GM21723 (cell line): Measurements from ENCODE around the gene GPR22.

ENCODE experiments used
- ATAC-seq: cut with Tn5 transposase; IDR thresholded peaks from one replicate; pipeline ENCODE4 v1.9.1; 2021; ENCODE audit warnings: mild to moderate bottlenecking, moderate library complexity; ENCODE audit not compliant: unreplicated experiment

The GPR22 gene, protein sequence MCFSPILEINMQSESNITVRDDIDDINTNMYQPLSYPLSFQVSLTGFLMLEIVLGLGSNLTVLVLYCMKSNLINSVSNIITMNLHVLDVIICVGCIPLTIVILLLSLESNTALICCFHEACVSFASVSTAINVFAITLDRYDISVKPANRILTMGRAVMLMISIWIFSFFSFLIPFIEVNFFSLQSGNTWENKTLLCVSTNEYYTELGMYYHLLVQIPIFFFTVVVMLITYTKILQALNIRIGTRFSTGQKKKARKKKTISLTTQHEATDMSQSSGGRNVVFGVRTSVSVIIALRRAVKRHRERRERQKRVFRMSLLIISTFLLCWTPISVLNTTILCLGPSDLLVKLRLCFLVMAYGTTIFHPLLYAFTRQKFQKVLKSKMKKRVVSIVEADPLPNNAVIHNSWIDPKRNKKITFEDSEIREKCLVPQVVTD

DNA sequence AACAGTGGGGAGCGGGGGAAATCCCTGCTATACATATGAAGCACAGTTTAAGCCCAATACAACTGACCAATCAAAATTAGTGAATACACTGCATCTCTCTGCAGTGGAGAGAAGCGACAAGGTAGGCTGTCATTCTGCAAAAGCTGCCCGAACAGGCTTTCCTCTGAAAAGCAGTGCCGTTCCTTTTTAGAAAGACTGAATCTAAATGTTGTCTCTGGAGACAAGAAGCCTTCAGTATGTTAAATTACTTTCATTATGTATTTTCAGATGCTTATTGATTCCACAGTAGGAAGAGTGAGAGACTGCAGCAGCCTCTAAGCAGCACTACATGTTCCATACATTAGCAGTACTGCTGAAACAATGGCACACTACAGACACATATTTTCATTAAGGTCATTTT lies at the start of gene GPR22:
Gene GPR22, plus strand, starts transcription at position 129 of the 400 bp plus-strand sequence. CDS start 4,004 bp downstream, outside the sequence.
- no peak for ATAC-seq

DNA sequence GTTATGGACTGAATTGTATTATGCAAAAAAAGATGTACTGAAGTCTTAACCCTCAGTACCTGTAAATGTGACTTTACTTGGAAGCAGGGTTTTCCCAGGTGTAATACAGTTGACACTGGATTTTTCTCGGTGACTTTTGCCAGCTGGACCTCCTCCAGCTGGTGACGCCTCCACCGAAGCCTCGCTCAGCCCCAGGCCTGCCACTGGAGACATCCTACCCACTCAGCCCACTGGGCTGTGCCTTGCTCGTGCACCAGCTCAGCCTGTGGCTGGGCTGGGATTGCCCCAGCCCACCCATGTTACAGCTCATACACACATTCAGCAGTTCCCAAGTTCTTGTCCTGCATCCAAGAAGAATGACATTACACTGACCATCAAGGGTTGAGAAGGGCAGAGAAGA lies 42.4 kb upstream of the GPR22 start:
- ATAC-seq, result no peak

DNA sequence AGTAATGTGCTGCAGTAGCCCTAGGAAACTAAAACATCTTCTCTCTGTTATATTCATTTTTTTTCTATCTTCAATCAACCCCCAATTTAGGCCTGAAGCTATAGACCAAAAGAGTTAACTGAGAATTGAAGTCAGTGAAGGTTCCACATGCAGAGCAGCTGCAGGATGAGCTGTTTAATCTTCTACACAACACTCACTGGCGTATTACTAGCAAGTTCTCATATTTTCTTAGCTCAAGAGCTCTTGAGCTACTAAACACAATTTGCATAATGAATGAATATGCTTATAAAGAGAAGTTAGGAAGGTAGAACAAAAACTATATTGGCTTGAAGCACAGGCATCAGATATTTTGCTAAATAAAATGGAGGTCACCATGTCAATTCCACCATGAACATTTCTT lies 41.2 kb upstream of the GPR22 start:
- ATAC-seq, result no peak

DNA sequence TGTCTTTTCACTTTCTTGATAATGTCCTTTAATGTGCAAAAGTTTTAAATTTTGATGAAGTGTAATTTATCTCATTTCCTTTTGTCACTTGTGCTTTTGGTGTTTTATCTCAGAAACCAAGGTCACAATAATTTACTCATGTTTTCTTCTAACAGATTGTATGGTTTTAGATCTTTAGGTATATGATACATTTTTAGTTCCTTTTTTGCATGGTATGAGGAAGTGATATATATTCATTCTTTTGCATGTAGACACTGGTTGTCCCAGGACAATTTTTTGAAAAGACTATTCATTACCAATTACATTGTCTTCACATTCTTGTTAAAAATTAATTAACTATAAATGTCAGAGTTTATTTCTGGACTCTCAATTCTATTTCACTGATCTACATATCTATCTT lies 39.8 kb upstream of the GPR22 start:
- ATAC-seq, result no peak

DNA sequence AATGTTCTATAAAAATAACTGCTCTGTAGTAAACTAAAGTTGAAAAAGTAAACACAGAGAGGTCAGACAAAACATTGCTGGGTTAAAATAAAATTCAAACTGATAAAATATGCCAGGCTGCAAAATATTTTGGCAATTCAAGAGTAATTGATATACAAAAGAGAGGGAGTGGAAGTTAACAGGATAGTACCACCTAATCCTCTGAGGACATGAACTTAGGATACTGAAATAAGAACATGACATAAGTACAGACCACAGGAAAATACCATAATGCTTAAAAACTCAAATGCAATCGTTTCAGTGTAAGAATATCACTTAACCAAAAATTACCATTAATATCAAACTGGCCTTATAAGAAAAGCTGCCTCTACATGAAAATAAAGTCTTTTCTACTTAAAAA lies 37.6 kb upstream of the GPR22 start:
- ATAC-seq, result no peak

DNA sequence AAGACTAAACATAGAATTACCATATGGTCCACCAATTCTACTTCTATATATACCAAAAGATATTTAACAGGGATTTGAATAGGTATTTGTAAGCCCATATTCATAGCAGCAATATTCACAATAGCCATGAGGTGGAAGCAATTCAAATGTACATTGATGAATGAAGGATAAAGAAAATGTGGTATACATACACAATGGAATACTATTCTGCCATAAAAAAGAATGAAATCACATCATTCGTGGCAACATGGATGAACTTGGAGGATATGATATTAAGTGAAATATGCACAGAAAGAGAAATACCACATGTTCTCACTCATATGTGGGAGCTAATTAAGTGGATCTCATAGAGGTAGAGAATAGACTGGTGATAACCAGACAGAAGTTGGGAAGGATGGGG lies 34.1 kb upstream of the GPR22 start:
- ATAC-seq, result no peak

DNA sequence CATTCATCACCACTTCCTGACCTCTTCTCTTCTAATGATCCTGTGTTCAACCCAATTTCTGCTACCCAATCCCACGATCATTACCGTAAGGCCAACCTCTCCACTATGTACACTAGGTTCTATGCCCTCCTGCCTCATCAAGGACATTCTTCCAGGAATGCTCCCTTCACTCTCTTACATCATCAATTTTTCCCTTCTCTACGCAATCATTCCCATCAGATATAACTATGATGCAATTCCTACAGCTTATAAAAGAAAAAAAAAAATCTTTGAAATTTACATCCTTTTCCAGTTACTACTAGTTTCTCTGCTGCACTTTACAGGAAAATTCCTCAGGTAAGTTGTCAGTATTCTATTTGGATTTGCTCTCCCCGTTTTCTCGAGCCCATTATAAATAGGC lies 30.8 kb upstream of the GPR22 start:
- ATAC-seq, result no peak

DNA sequence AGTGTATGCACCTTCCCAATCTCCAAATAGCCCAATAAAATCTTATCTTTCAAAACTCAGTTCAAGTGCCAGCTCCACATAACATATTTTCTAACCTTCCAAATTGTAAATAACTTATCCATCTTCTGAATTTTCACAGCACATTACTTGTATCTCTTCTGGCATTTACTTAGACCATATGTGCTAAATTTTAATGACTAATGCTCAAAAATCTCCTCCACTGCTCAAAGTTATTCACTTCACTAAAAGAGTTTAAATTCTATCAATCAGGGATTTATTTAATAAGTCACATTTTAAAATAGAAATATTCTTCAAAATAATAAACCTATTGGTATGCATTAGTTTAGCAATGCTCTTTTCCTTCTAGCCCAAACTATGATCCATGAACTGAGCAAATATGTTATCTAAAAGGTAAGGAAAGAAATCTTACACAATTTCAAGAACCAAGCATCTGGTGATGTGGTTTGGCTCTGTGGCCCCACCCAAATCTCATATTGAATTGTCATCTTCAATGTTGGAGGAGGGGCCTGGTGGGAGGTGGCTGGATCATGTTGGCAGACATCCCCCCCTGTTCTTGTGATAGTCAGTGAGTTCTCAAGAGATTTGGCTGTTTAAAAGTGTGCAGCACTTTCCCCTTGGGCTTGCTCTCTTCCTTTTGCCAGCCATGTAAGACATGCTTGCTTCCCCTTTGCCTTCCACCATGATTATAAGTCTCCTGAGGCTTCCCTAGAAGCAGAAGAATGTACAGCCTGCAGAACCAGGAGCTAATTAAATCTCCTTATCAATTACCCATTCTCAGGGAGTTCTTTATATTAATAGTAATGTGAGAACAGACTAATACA lies 28.1 kb upstream of the GPR22 start:
- no peak for ATAC-seq

DNA sequence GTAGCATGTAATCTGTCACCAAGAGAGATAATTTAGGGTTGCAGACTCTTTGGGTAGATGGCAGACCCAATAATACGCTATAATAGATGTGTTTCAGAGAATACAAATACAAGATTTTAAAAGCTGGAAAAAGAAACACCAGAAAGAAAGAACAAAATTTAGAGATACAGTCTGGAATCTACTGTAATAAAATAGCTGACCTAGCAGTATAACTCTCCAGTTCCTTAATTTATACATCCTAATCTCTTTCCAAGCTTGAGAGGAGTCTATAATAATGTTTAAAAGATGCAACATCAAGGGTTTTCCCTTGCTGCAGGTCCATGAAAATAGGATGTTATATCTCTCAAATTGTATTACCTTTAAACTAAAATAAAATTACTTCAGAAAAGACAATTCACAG lies 27.2 kb upstream of the GPR22 start:
- no peak for ATAC-seq

DNA sequence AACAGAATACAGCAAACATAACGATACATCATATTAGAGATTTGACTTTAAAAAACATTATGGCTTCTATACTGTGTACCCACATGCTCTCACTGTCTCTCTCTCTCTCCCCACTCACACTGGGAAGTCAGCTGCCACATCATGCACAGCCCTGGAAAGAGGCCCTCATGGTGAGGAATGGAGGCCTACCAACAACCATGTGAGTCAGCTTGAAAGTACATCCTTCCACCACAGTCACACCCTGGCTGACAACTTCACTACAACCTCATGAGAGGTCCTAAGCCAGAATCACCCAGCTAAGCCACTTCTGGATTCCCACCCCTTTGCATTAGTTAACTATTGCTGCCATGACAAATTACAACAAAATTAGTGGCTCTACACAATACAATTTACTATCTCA lies 23.3 kb upstream of the GPR22 start:
- no peak for ATAC-seq

DNA sequence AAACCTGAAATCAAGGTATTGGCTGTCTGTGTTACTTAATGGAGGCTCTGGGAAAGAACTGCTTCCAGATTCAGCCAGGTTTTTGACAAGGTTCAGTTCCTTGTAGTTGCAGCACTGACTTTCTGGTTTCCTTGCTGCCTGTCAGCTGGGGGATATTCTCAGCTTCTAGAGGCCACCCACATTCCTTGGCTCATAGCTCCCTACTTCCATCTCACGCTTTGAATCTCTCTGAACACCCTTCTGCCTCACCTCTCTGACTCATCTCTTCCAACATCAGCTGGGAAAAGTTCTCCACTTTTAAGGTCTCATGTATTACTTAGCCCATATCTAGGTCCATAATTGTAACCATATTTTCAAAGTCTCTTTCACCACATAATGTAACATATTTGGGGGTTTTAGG lies 22.9 kb upstream of the GPR22 start:
- no peak for ATAC-seq

DNA sequence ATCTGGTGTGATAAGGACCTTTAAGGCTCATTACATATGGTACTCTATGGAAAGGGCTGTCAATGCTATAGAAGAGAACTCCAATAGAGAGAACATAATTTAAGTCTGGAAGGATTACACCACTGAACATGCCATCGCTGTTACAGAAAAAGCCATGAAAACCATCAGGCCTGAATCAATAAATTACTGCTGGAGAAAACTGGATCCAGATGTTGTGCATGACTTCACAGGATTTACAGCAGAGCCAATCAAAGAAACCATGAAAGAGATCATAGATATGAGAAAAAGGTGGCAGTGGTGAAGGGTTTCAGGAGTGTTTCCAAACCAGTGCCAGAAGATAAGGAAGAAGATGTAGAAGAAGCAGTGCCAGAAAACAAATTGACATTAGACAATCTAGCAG lies 18.9 kb upstream of the GPR22 start:
- ATAC-seq, result no peak

DNA sequence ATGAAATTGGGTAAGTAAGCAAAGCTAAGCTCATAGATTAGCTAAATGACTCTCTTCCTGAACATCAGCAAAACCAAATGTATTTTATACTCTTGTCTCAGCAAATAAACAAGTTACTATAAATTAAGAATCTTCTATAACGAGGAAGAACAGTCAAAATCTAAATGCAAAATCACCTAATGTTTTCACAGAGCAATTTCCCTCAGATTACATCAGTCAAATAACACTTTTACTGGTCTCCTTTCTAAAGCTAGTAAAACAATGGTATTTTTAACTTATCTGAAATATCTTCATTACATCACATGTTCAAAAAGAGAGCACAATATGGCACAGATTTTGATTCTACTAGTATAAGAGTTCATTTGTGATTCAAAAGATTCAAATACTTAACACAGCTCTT lies 16.5 kb upstream of the GPR22 start:
- ATAC-seq, result no peak

DNA sequence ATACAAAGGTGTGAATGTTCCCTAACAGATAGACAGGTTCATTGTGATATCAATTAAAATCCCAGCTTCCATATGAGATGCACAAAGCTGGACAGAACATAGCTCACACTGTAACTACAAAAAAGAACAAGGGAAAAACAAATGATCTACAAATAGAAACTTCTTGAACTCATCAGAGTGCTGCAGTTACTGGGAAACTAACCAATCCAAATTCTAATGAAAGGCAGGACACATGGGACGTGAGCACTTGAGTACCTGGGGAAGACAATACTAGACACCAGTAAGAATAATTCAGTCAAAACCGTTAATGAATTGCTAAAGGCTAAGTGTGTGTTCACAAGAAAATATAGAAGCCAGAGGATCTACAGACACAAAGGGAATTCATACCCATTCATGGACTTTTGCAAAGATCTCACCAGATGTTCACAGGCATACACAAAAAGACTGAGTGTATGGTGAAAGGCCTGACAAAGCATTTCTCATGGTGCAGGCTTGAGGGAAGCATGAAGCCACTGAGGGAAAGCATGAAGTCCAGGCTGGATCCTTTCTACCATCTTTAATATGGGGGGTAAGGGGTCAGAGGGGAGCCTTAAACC lies 7.8 kb upstream of the GPR22 start:
- ATAC-seq, result no peak

DNA sequence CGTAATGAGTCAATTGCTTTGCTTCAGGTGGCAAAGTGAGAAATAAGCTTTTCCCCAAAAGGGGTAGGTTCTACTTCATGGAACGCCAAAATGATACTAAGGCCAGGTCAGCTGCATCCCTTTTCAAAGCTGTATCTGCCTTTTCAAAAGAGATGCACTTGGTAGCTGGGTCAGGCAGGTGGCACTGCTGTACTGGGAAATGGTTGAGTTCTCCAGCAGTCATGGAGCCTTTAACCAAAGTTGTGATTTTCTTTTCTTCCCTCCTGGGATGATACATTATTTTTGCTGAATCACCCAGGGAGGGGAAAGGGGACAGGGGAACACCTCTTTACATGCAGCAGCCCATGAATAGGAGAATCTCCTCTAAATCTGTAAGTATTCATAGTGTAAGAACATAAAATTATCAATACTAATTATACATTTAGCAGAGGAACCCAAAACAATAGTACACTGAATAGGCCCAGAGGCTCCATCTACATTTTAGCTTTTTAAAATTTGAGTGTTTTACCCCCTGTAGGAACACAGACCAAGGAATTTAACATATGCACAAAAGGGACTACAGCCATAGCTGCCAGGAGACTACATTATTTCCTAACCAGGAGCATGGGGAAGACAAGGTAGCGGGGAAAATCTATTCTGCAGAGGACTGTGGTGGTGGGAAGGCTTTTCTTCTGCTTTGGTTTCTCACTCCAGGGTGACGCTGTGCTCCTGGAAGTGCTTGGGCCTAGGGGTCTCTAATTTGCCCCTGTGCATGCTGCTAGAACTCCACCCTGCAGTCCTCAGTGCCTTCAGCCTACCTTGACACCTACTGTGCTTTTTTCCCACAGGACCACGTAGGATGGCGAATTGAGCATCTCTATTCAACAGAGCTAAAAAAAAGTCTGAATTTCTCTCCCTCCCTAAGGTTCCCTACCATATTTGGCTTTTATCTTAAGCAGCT lies 6.4 kb upstream of the GPR22 start:
- no peak for ATAC-seq

DNA sequence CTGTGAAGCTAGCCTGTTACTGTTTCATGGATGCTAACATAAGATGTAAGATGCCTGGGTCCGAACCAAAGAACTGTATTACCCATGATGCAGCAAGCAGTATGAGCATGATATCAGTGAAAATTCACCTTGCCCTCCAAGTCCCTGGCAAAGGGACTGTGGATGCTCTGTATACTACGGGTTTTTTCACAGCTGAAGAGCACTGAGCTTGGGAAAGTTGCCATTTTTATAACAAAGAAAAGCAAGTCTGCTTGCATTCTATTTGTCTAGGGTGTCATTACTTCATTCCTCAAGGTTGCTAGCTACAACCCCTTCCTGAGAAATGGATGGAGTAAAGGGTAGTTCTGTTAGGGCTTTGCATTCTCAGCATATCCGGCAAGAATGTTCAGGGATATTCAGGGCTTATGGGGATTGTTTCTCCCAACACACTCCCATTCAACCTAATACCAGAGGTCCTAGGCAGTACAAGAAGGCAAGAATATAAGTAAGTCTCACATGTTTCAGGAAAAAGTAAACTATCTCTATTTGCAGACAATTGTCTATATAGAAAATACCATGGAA lies 5.1 kb upstream of the GPR22 start:
- ATAC-seq, result no peak

DNA sequence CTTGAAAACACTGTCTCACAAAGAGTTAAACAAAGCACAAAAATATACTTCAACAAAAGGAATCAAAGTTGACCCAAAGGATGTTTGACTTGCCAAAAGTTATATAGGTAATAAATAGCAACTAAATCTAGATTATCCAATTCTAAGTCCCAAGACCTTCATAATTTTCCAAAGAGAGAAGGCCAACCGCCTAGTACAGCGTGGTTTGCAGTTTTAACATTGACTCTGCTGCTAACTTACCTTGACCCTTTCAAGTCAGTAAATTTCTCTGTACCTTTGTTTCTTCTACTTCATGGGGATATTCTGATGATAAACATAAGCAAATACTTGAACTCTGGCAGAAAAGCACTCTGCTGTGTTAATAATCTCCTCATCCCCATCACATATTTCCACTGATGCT lies 1.9 kb upstream of the GPR22 start:
- no peak for ATAC-seq

DNA sequence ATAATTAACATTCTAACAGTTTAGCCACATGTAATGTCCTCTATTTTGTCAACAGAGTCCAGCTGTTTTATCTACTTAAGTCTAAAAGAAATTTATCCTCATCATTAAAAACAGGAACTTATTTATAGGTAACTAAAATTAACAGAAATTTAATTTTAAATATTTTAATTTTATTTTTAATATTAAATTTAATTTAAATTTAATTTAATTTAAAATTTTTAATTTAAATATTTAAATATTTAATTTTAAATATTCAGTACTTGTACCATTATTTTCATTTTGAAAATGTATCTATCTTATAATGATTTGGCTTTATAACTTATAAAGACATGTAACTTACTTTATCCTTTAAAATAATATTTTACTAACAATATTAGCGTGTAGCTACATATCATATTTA lies 1.0 kb upstream of the GPR22 start:
- no peak for ATAC-seq

DNA sequence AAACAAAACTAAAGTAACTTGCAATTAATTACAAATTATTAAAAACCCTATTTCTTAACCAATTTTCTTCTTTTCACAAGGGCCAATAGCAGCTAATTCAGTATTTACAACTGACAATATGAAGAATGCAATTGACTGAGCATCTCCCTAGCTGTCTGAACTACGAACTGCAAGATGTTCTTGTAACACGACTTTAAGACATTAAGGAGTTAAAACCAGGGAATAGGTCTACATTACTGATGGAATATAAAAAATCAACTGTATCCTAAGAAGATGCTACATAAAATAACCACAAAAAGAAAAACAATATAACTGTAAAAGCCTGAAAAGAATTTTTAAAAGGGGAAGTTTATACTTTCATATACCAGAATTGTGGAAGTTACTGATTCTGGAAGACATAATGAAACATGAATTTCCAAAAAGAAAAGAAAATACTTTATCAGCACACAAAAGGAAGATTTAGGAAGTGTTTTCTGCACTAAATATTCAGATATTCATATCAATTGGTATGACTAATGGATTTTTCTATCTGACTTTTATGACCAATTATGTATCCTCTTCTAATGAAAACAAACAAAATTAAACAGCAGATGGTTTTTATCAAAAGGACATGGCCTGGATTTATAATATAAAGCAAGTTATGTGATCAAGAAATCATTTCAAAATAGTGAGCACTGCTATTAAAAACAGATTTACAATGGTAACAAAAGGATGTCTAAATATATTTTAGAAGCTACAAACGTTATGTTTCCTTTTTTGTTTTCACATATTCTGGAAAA lies 1.6 kb downstream of the GPR22 start:
- ATAC-seq, result no peak

DNA sequence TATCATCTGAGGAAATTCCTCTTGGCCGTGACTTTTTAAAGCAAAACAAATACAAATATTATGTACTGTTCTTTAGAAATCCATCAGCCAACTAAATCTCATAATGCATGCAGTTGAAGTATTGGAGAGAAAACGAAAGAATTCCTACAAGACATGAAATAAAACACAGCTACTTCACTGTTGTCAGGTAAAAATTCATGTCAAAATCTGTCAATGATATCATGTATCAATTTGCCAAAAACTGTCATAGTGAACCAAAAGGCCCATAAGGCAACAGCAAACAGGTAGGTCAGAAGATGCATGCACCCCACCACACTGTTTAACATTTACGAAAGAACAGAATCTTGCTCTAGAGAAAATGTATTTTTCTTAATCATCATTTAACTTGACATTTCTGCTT lies 2.3 kb downstream of the GPR22 start:
- ATAC-seq, result no peak
